H1 (cell line): ENCODE data around the gene CACNA1B. TPM values are rescaled to one million over a fixed set of nuclear protein-coding genes. Genes with fewer than 3 reads are reported as not detected.

Source experiments
- CTCF ChIA-PET: fragments of 300-600 bp; sonication (Branson Sonifier 250); formaldehyde crosslinking; loops from one replicate; lab custom pipeline; 2021; ENCODE audit not compliant: partially characterized antibody; lab: Charles Lee
- POLR2A ChIA-PET: fragments of 300-600 bp; sonication (Branson Sonifier 250); formaldehyde crosslinking; loops from one replicate; lab custom pipeline; 2021; ENCODE audit warnings: inconsistent platforms; ENCODE audit not compliant: partially characterized antibody; lab: Charles Lee
- DNase-seq, 2 experiments: peaks; one replicate each; pipeline versions ENCODE4 v3.0.0 to v3.0.0-alpha.2; 2010 to 2022; ENCODE audit warnings: low spot score in 2 of 2, low read depth in 1 of 2, mixed read lengths in 1 of 2
- FAIRE-seq: peaks from 2 replicates; lab custom pipeline; 2011; peaks lifted over from hg19 to GRCh38; lab: Jason Lieb, UNC
- H2AFZ ChIP-seq: 2 replicates; pipeline ENCODE4 v1.8.1; 2012; ENCODE audit warnings: low read length, inconsistent platforms
- H2AK5ac ChIP-seq: 2 replicates; pipeline ENCODE4 v1.6.1; 2013; ENCODE audit warnings: low read depth, low read length
- H2BK120ac ChIP-seq: replicated peaks from 2 replicates; pipeline ENCODE3; 2013; ENCODE audit warnings: low read depth, low read length, inconsistent platforms
- H2BK12ac ChIP-seq: 2 replicates; pipeline ENCODE4 v1.6.1; 2013; ENCODE audit warnings: low read depth, low read length
- H2BK15ac ChIP-seq: 2 replicates; pipeline ENCODE4 v1.6.1; 2013; ENCODE audit warnings: low read length
- H2BK20ac ChIP-seq: 2 replicates; pipeline ENCODE4 v1.6.1; 2013; ENCODE audit warnings: low read length
- H2BK5ac ChIP-seq: 2 replicates; pipeline ENCODE4 v1.6.1; 2013; ENCODE audit warnings: low read depth, low read length
- H3K14ac ChIP-seq: 2 replicates; pipeline ENCODE4 v1.6.1; 2013; ENCODE audit warnings: inconsistent platforms; ENCODE audit not compliant: insufficient read length
- H3K18ac ChIP-seq: 2 replicates; pipeline ENCODE4 v1.6.1; 2013; ENCODE audit warnings: low read length; ENCODE audit errors: extremely low read depth
- H3K23ac ChIP-seq: 2 replicates; pipeline ENCODE4 v1.6.1; 2013; ENCODE audit warnings: inconsistent platforms; ENCODE audit not compliant: insufficient read length
- H3K23me2 ChIP-seq: 2 replicates; pipeline ENCODE4 v1.6.1; 2013; ENCODE audit warnings: low read depth, low read length
- H3K27ac ChIP-seq: 2 replicates; pipeline ENCODE4 v1.6.1; 2011; ENCODE audit warnings: low read depth, low read length, inconsistent platforms
- H3K27me3 ChIP-seq, 4 experiments: replicated peaks in 1 of 4; 1 replicate in 1 of 4; 2 replicates in 3 of 4; pipeline versions ENCODE4 v1.6.1 to v1.8.1; 2011 to 2013; ENCODE audit warnings: low read length in 3 of 4, mild to moderate bottlenecking in 3 of 4, inconsistent platforms in 2 of 4, mixed read lengths in 2 of 4, moderate library complexity in 1 of 4; ENCODE audit not compliant: control insufficient read depth in 3 of 4, insufficient read depth in 3 of 4; ENCODE audit errors: extremely low read depth in 1 of 4
- H3K36me3 ChIP-seq, 4 experiments: 2 replicates each; pipeline versions ENCODE4 v1.6.1 to v1.8.1; 2011 to 2013; ENCODE audit warnings: mild to moderate bottlenecking in 4 of 4, low read length in 3 of 4, moderate library complexity in 2 of 4, control low read depth in 1 of 4, inconsistent platforms in 1 of 4; ENCODE audit not compliant: insufficient read depth in 4 of 4, control insufficient read depth in 2 of 4
- H3K4ac ChIP-seq: replicated peaks from 2 replicates; pipeline ENCODE3; 2013; ENCODE audit warnings: low read length, low read depth, mixed read lengths, inconsistent platforms; ENCODE audit not compliant: insufficient read length
- H3K4me1 ChIP-seq, 4 experiments: replicated peaks in 1 of 4; 1 replicate in 1 of 4; 2 replicates in 3 of 4; pipeline versions ENCODE4 v1.6.1 to v1.8.1; 2011 to 2013; ENCODE audit warnings: low read length in 3 of 4, inconsistent platforms in 2 of 4, mixed read lengths in 1 of 4; ENCODE audit not compliant: insufficient read depth in 4 of 4, control insufficient read depth in 3 of 4
- H3K4me2 ChIP-seq, 2 experiments: 2 replicates each; pipeline versions ENCODE4 v1.6.1 to v1.8.1; 2011 to 2013; ENCODE audit warnings: low read depth in 2 of 2, low read length in 2 of 2, control low read depth in 1 of 2, inconsistent platforms in 1 of 2, mild to moderate bottlenecking in 1 of 2; ENCODE audit not compliant: insufficient read depth in 1 of 2
- H3K4me3 ChIP-seq, 4 experiments: fragments of 200-600, 300-600 bp in 1 of 4; sonication (generic), shearing (Covaris generic), sonication (Bioruptor Twin) in 1 of 4; 2 replicates each; pipeline versions ENCODE4 v1.5.1 to v1.8.1; 2011 to 2016; ENCODE audit warnings: low read length in 4 of 4, low read depth in 3 of 4, control low read depth in 2 of 4, inconsistent platforms in 2 of 4, mild to moderate bottlenecking in 2 of 4, mixed read lengths in 1 of 4, moderate library complexity in 1 of 4; ENCODE audit not compliant: insufficient read depth in 2 of 4; ENCODE audit errors: extremely low read depth in 1 of 4
- H3K56ac ChIP-seq: replicated peaks from 2 replicates; pipeline ENCODE3; 2013; ENCODE audit warnings: low read depth, mild to moderate bottlenecking, mixed read lengths, low read length, inconsistent platforms; ENCODE audit not compliant: insufficient read length
- H3K79me1 ChIP-seq: 2 replicates; pipeline ENCODE4 v1.6.1; 2013; ENCODE audit warnings: low read depth, low read length, control low read depth
- H3K79me2 ChIP-seq, 2 experiments: 2 replicates each; pipeline versions ENCODE4 v1.6.1 to v1.8.1; 2012 to 2013; ENCODE audit warnings: low read length in 2 of 2, mild to moderate bottlenecking in 2 of 2, inconsistent platforms in 1 of 2; ENCODE audit not compliant: insufficient read depth in 2 of 2, control insufficient read depth in 1 of 2
- H3K9ac ChIP-seq, 4 experiments: replicated peaks in 1 of 4; 1 replicate in 1 of 4; 2 replicates in 3 of 4; pipeline versions ENCODE4 v1.6.1 to v1.8.1; 2011 to 2013; ENCODE audit warnings: low read depth in 3 of 4, low read length in 3 of 4, control low read depth in 2 of 4, mild to moderate bottlenecking in 2 of 4, moderate library complexity in 2 of 4, inconsistent platforms in 1 of 4; ENCODE audit errors: extremely low read depth in 1 of 4
- H3K9me3 ChIP-seq, 2 experiments: 2 replicates each; pipeline versions ENCODE4 v1.6.1 to v1.8.1; 2012 to 2013; ENCODE audit warnings: mild to moderate bottlenecking in 2 of 2, moderate library complexity in 2 of 2, control low read depth in 1 of 2, inconsistent platforms in 1 of 2, low read depth in 1 of 2, low read length in 1 of 2, mixed read lengths in 1 of 2; ENCODE audit not compliant: insufficient read depth in 2 of 2
- H4K20me1 ChIP-seq, 2 experiments: replicated peaks in 1 of 2; 2 replicates each; pipeline versions ENCODE3 to v1.8.1; 2011 to 2013; ENCODE audit warnings: inconsistent platforms in 2 of 2, low read length in 2 of 2, mild to moderate bottlenecking in 1 of 2; ENCODE audit not compliant: insufficient read depth in 2 of 2, control insufficient read depth in 1 of 2
- H4K5ac ChIP-seq: 2 replicates; pipeline ENCODE4 v1.6.1; 2013; ENCODE audit warnings: low read length, low read depth, mixed read lengths, inconsistent platforms; ENCODE audit not compliant: insufficient read length
- H4K8ac ChIP-seq: 2 replicates; pipeline ENCODE4 v1.8.0; 2013; ENCODE audit warnings: mild to moderate bottlenecking, moderate library complexity, low read length, inconsistent platforms; ENCODE audit not compliant: insufficient read depth; ENCODE audit errors: extremely low read depth
- H4K91ac ChIP-seq: replicated peaks from 2 replicates; pipeline ENCODE3; 2013; ENCODE audit warnings: low read length, mixed read lengths, inconsistent platforms; ENCODE audit not compliant: insufficient read length
- POLR2A ChIP-seq, 2 experiments: IDR thresholded peaks; 1 replicate in 1 of 2; 2 replicates in 1 of 2; pipeline ENCODE4 v1.6.1; 2011; ENCODE audit warnings: low read depth in 2 of 2, low read length in 2 of 2, mild to moderate bottlenecking in 2 of 2; ENCODE audit errors: control extremely low read depth in 1 of 2
- POLR2AphosphoS5 ChIP-seq: IDR thresholded peaks from 2 replicates; pipeline ENCODE4 v1.6.1; 2011; ENCODE audit warnings: low read depth, low read length
- YY1 ChIP-seq: IDR thresholded peaks from 2 replicates; pipeline ENCODE4 v1.6.1; 2011; ENCODE audit warnings: low read depth, mild to moderate bottlenecking, low read length
- WGBS, 2 experiments: shearing (Covaris generic) in 1 of 2; methylation state at CpG; one replicate each; pipeline versions ENCODE4 v1.1.6 to v1.1.7; 2013 to 2015; ENCODE audit warnings: low lambda C conversion rate in 2 of 2, mixed read lengths in 2 of 2, inconsistent platforms in 1 of 2, low coverage in 1 of 2, missing lambda C conversion rate in 1 of 2; ENCODE audit not compliant: insufficient replicate concordance in 2 of 2, insufficient coverage in 1 of 2, insufficient read length in 1 of 2; ENCODE audit errors: extremely low coverage in 1 of 2, missing lambda C conversion rate in 1 of 2; 5-methylcytosine and 5-hydroxymethylcytosine counted together
- polyA plus RNA-seq, 7 experiments: library from polyadenylated mRNA; depleted of rRNA in 3 of 7; stranded (reverse) in 5 of 7; unstranded in 2 of 7; fragments of >200 nt in 5 of 7; fragments of 200-250 nt in 2 of 7; gene quantifications; 1 replicate in 5 of 7; 2 replicates in 1 of 7; 4 replicates in 1 of 7; pipeline versions ENCODE4 v1.2.1 to v1.2.3, GENCODE V29; 2011 to 2013; ENCODE audit warnings: missing spikeins in 2 of 7, mixed read lengths in 2 of 7
- total RNA-seq: library from RNA; stranded (reverse); fragmentation: NEBNext Ultra II Directional; extraction: Animal tissue kit (Norgen Biotek cat#: 25700); gene quantifications from 2 replicates; pipeline ENCODE4 v1.2.1, GENCODE V29; 2021

Gene CACNA1B
- total and polyA plus RNA-seq, 2 of the 8 experiments (the other 6 are each of a cell fraction or from before 2014, with no cell fraction given) = 1.5 to 5.7 TPM

GRCh38 chr9:138040446-138041430 lies 163.2 kb downstream of the CACNA1B start:
- Histone ChIP-seq H4K20me1 (peaks cover 0 to 5% of the 10 kb centered on the region in 2 experiments), H3K4me3 (no peak overlapping the region), H2AK5ac (no peak overlapping the region), H2BK120ac (no peak overlapping the region), H3K23me2 (no peaks in the 10 kb centered on the region), H4K5ac (no peak overlapping the region), H3K4ac (no peak overlapping the region), H3K14ac (no peak overlapping the region), H3K27ac (no peak overlapping the region), H3K79me1 (no peaks in the 10 kb centered on the region), H3K36me3 (no peaks in the 10 kb centered on the region), H2BK15ac (no peak overlapping the region), H3K9ac (no peak overlapping the region), H4K8ac (no peak overlapping the region; the same call in 1 of the 2 replicates), H3K79me2 (no peaks in the 10 kb centered on the region), H3K27me3 (no peaks in the 10 kb centered on the region), H3K56ac (no peak overlapping the region), H2BK12ac (no peak overlapping the region), H2AFZ (no peak overlapping the region), H3K23ac (no peak overlapping the region), H4K91ac (no peak overlapping the region), H2BK20ac (no peak overlapping the region), H3K9me3 (peaks cover 16 to 42% of the 10 kb centered on the region in 2 experiments; a peak in 3 of 4 replicates), H3K4me2 (no peak overlapping the region), H2BK5ac (no peak overlapping the region), H3K4me1 (no peaks in the 10 kb centered on the region), H3K18ac (no peak overlapping the region)
- DNase-seq (no peak), FAIRE-seq (no peak)
- 80% methylated on average over 17 of the region's 17 CpGs; no CpG with 5 or more reads in 1 of the 2 experiments for WGBS, 2 experiments
- TF ChIP-seq POLR2AphosphoS5 = no peak
- TF ChIP-seq YY1 = no peak
- no peak for TF ChIP-seq POLR2A (IDR thresholded peaks at IDR 0.05; ENCODE audit: control extremely low read depth in 1 of 2, low read depth in 2 of 2, low read length in 2 of 2)
- POLR2A ChIA-PET = no interaction called here
- CTCF ChIA-PET = interaction anchor here (0.7 to 2.3 kb wide), 5 partner anchors 10 to 60 kb away, joined by 3 to 6 read pairs (median 3); no protein-coding TSS in a partner anchor
